Mesothelial cell of epicardium (in vitro differentiated cells): Measurements from ENCODE around the gene OSBPL2. TPM values are rescaled to one million over a fixed set of nuclear protein-coding genes. Genes with fewer than 3 reads are reported as not detected.

Source experiments
- DNase-seq, 2 experiments: peaks; one replicate each; pipeline ENCODE4 v3.0.0; 2021; ENCODE audit warnings: low spot score in 2 of 2; ENCODE audit not compliant: unreplicated experiment in 2 of 2
- H3K27ac Mint-ChIP-seq: 2 replicates; pipeline ENCODE4 v1.8.0; 2021; ENCODE audit warnings: mixed read lengths
- H3K27me3 Mint-ChIP-seq: 2 replicates; pipeline ENCODE4 v1.8.0; 2021; ENCODE audit warnings: low read depth, mixed read lengths
- H3K36me3 Mint-ChIP-seq: 2 replicates; pipeline ENCODE4 v1.8.0; 2021; ENCODE audit warnings: mixed read lengths
- H3K4me1 Mint-ChIP-seq: 2 replicates; pipeline ENCODE4 v1.8.0; 2021; ENCODE audit warnings: mixed read lengths
- H3K4me3 Mint-ChIP-seq: 2 replicates; pipeline ENCODE4 v1.8.0; 2021; ENCODE audit warnings: mild to moderate bottlenecking, moderate library complexity, mixed read lengths
- H3K9me3 Mint-ChIP-seq: 2 replicates; pipeline ENCODE4 v1.8.0; 2021; ENCODE audit warnings: mixed read lengths
- CTCF ChIP-seq: fragments of 200-600 bp; sonication (generic); IDR thresholded peaks from one replicate; pipeline ENCODE4 v1.5.0; 2021; ENCODE audit warnings: antibody characterized with exemption; ENCODE audit not compliant: unreplicated experiment
- total RNA-seq: library from RNA; stranded (reverse); gene quantifications from 3 replicates; pipeline ENCODE4 v1.2.1, GENCODE V29; 2021

OSBPL2 gene
- total RNA-seq, 1 donor from 2014 or later, result 57.7 TPM

- Mint-ChIP-seq H3K4me1 (no peaks in the 10 kb centered on the region), H3K36me3 (peaks cover 10% of the 10 kb centered on the region), H3K27ac (no peak overlapping the region)
Observed at GRCh38 chr20:62313021-62313420, 74.7 kb downstream of the OSBPL2 start.

GRCh38 chr20:62313460-62314338, 75.4 kb downstream of the OSBPL2 start:
- Mint-ChIP-seq H3K27me3 (no peaks in the 10 kb centered on the region), H3K4me1 (no peaks in the 10 kb centered on the region), H3K36me3 (peaks cover 10% of the 10 kb centered on the region), H3K9me3 (no peaks in the 10 kb centered on the region), H3K27ac (no peak overlapping the region), H3K4me3 (no peak overlapping the region)
- DNase-seq, result no peak
- no peak for TF ChIP-seq CTCF

More at GRCh38 chr20:62313021-62313420, 74.7 kb downstream of the OSBPL2 start:
- Mint-ChIP-seq H3K9me3 (no peaks in the 10 kb centered on the region), H3K4me3 (no peak overlapping the region), H3K27me3 (no peaks in the 10 kb centered on the region)
- no peak for DNase-seq
- no peak for TF ChIP-seq CTCF

- Mint-ChIP-seq H3K27me3 (no peaks in the 10 kb centered on the region), H3K9me3 (no peaks in the 10 kb centered on the region), H3K4me1 (no peaks in the 10 kb centered on the region), H3K36me3 (peaks cover 13% of the 10 kb centered on the region), H3K27ac (no peak overlapping the region), H3K4me3 (no peak overlapping the region)
- no peak for DNase-seq
- no peak for TF ChIP-seq CTCF
Observed at GRCh38 chr20:62314339-62314638, 76.0 kb downstream of the OSBPL2 start.

GRCh38 chr20:62314711-62315302, 76.5 kb downstream of the OSBPL2 start:
- H3K9me3 Mint-ChIP-seq, result no peaks in the 10 kb centered on the region
- no peak for TF ChIP-seq CTCF
- no peak overlapping the region for H3K27ac Mint-ChIP-seq
- H3K4me1 Mint-ChIP-seq, result no peaks in the 10 kb centered on the region
- H3K36me3 Mint-ChIP-seq, result peaks cover 17% of the 10 kb centered on the region
- DNase-seq, result no peak
- H3K4me3 Mint-ChIP-seq, result no peak overlapping the region
- H3K27me3 Mint-ChIP-seq, result no peaks in the 10 kb centered on the region

GRCh38 chr20:62315773-62316172, 77.5 kb downstream of the OSBPL2 start:
- Mint-ChIP-seq H3K4me1 (no peaks in the 10 kb centered on the region), H3K27me3 (no peaks in the 10 kb centered on the region), H3K4me3 (no peak overlapping the region), H3K9me3 (no peaks in the 10 kb centered on the region), H3K27ac (no peak overlapping the region), H3K36me3 (peaks cover 21% of the 10 kb centered on the region)
- no peak for TF ChIP-seq CTCF
- no peak for DNase-seq
